OCI-LY1 (cell line): Measurements from ENCODE around the gene DENND10.

Experiments
- CTCF ChIP-seq: fragments of 200-600 bp; sonication (generic), shearing (Covaris generic); IDR thresholded peaks from 2 replicates; pipeline ENCODE4 v1.5.1; 2017; ENCODE audit warnings: mild to moderate bottlenecking, antibody characterized with exemption, low read length, moderate library complexity, mixed read lengths
- EZH2 ChIP-seq: fragments of 200-600 bp; sonication (generic), shearing (Covaris generic); IDR thresholded peaks from 2 replicates; pipeline ENCODE4 v1.8.0; 2017; ENCODE audit warnings: borderline replicate concordance, mixed run types, mild to moderate bottlenecking, antibody characterized with exemption, low read length, moderate library complexity, mixed read lengths

GRCh38 chr10:119138346-119139306 is 34.7 kb downstream of the DENND10 start:
- TF ChIP-seq EZH2 (no peak), CTCF (no peak)
